ENCODE measurements around the gene SLCO1A2.

GRCh38 chr12:21334771-21335325 is at the start of gene SLCO1A2:
- TF ChIP-seq EZH2 (IDR thresholded peaks at IDR 0.05) (no peak), POLR2AphosphoS5 (IDR thresholded peaks at IDR 0.05; ENCODE audit: borderline replicate concordance, low read depth, low read length) (no peak)
